GM23338 (cell line): ENCODE measurements around the gene FKBP1B.

Experiments used
- CREB1 ChIP-seq: fragments of 250-450 bp; sonication (Bioruptor Pico); IDR thresholded peaks from 2 replicates; pipeline ENCODE4 v1.5.0; 2020; ENCODE audit warnings: low read depth, mild to moderate bottlenecking, moderate library complexity
- CTCF ChIP-seq, 2 experiments: fragments of 200-600 bp in 1 of 2; sonication (generic) in 1 of 2; conservative IDR thresholded peaks; 2 replicates each; pipeline versions ENCODE4 v1.5.1 to v1.6.1; 2016 to 2017; ENCODE audit warnings: antibody characterized with exemption in 2 of 2, low read depth in 2 of 2, mild to moderate bottlenecking in 2 of 2, moderate library complexity in 1 of 2
- ETS1 ChIP-seq: IDR thresholded peaks from 2 replicates; pipeline ENCODE4 v1.6.1; 2016; ENCODE audit warnings: antibody characterized with exemption
- EZH2 ChIP-seq: fragments of 200-600 bp; sonication (generic); IDR thresholded peaks from one replicate; pipeline ENCODE4 v1.8.0; 2017; ENCODE audit warnings: antibody characterized with exemption, mild to moderate bottlenecking, low read depth; ENCODE audit not compliant: unreplicated experiment
- EZH2phosphoT487 ChIP-seq: fragments of 200-600 bp; sonication (generic); IDR thresholded peaks from one replicate; pipeline ENCODE4 v1.8.1; 2018; ENCODE audit warnings: antibody characterized with exemption; ENCODE audit not compliant: unreplicated experiment
- JUNB ChIP-seq: IDR thresholded peaks from one replicate; pipeline ENCODE4 v1.6.1; 2016; ENCODE audit warnings: antibody characterized with exemption; ENCODE audit not compliant: unreplicated experiment
- NANOG ChIP-seq: IDR thresholded peaks from 2 replicates; pipeline ENCODE4 v1.6.1; 2016; ENCODE audit warnings: antibody characterized with exemption, borderline replicate concordance
- POLR2AphosphoS5 ChIP-seq: IDR thresholded peaks from 2 replicates; pipeline ENCODE4 v1.6.1; 2016; ENCODE audit warnings: antibody characterized with exemption, low read depth
- REST ChIP-seq: IDR thresholded peaks from one replicate; pipeline ENCODE4 v1.6.1; 2018; ENCODE audit warnings: antibody characterized with exemption; ENCODE audit not compliant: unreplicated experiment
- STAT1 ChIP-seq: IDR thresholded peaks from one replicate; pipeline ENCODE4 v1.6.1; 2016; ENCODE audit warnings: antibody characterized with exemption; ENCODE audit not compliant: unreplicated experiment
- ZNF114 ChIP-seq: fragments of 250-450 bp; sonication (Bioruptor Pico); IDR thresholded peaks from 2 replicates; pipeline ENCODE4 v1.5.0; 2020; ENCODE audit warnings: mild to moderate bottlenecking, moderate library complexity
- ZNF462 ChIP-seq: fragments of 250-450 bp; sonication (Bioruptor Pico); IDR thresholded peaks from 2 replicates; pipeline ENCODE4 v1.5.0; 2020; ENCODE audit warnings: mild to moderate bottlenecking, moderate library complexity

GRCh38 chr2:24019729-24020128 lies 29.8 kb upstream of the FKBP1B start:
- TF ChIP-seq CTCF (conservative IDR thresholded peaks at IDR 0.05; ENCODE audit: low read depth in 2 of 2) = no peak
- no peak for TF ChIP-seq EZH2
- no peak for TF ChIP-seq REST
- TF ChIP-seq POLR2AphosphoS5 = no peak
- TF ChIP-seq ZNF114 = no peak
- no peak for TF ChIP-seq STAT1
- no peak for TF ChIP-seq EZH2phosphoT487
- TF ChIP-seq ETS1 = no peak
- TF ChIP-seq NANOG = no peak
- TF ChIP-seq ZNF462 (CRISPR knock-in tag) = no peak
- TF ChIP-seq CREB1 (CRISPR knock-in tag) = no peak
- TF ChIP-seq JUNB = no peak
